ENCODE measurements around the gene PRELID2. TPM values are rescaled to one million over a fixed set of nuclear protein-coding genes. Genes with fewer than 3 reads are reported as not detected.

Gene PRELID2
- total and polyA plus RNA-seq, 7 donors, result 0.39 to 3.0 (median 1.3) TPM

DNA sequence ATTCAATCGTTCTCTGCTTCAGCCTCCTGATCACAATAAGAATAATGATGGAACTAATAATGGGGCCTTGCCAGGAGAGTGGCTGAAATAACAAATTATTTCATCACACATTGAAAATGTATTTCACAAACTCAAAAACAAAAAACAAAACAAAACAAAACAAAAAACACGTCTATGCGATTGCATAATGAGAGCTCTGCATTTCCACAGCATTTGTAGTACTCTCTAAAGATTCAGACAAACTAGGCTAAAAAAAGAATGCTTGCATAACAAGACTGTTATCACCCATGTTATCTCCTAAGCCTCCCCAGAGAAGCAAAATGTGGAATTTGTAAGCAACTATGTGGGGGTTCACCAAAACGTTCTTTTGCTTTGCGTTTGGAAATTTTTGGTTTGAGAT is 48.1 kb downstream of the PRELID2 start:
- Histone ChIP-seq H3K4me3 (no peak overlapping the region), H3K36me3 (ENCODE audit: insufficient read depth in 1 of 2, low read depth in 1 of 2) (no peaks in the 10 kb centered on the region), H3K27me3 (ENCODE audit: insufficient read depth in 3 of 3, low read length in 2 of 3) (no peaks in the 10 kb centered on the region), H3K9me3 (no peaks in the 10 kb centered on the region), H3K27ac (no peak overlapping the region), H3K4me1 (no peaks in the 10 kb centered on the region)
- WGBS, 3 donors, result 85 to 87% (median 87%) methylated on average over 5 of the region's 5 CpGs
- DNase-seq (no peak), ATAC-seq (no peak)
- TF ChIP-seq, protein P1, sequence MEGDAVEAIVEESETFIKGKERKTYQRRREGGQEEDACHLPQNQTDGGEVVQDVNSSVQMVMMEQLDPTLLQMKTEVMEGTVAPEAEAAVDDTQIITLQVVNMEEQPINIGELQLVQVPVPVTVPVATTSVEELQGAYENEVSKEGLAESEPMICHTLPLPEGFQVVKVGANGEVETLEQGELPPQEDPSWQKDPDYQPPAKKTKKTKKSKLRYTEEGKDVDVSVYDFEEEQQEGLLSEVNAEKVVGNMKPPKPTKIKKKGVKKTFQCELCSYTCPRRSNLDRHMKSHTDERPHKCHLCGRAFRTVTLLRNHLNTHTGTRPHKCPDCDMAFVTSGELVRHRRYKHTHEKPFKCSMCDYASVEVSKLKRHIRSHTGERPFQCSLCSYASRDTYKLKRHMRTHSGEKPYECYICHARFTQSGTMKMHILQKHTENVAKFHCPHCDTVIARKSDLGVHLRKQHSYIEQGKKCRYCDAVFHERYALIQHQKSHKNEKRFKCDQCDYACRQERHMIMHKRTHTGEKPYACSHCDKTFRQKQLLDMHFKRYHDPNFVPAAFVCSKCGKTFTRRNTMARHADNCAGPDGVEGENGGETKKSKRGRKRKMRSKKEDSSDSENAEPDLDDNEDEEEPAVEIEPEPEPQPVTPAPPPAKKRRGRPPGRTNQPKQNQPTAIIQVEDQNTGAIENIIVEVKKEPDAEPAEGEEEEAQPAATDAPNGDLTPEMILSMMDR (IDR thresholded peaks at IDR 0.05), result no peak
- intact Hi-C loops (cut with DNase I), result no loop called here

DNA sequence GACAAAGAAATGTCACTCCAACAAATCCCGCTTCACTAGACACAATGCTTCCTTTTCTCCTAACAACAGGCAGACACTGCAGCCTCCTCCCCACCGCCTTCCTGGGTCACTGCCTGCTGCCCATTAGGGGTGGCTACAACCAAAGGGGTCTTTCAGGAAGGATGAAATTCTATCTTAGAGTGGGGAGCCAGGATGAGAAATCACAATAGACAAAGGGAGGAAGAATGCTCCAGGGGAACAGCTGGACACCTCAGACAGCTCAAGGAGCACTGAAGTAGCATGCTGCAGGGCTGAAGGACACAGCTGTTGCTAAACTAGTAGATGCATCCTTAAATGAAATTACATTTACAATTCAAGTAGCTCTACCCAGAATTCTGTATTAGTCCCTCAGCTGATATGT is 54.2 kb downstream of the PRELID2 start:
- DNase-seq, result no peak
- ATAC-seq, result no peak
- Histone ChIP-seq H3K27me3 (ENCODE audit: insufficient read depth in 3 of 3, low read length in 2 of 3) (no peaks in the 10 kb centered on the region), H3K4me3 (no peak overlapping the region), H3K4me1 (no peaks in the 10 kb centered on the region), H3K27ac (no peak overlapping the region), H3K9me3 (no peaks in the 10 kb centered on the region), H3K36me3 (ENCODE audit: insufficient read depth in 1 of 2, low read depth in 1 of 2) (no peaks in the 10 kb centered on the region)
- intact Hi-C loops (cut with DNase I), result no loop called here
- WGBS, 3 donors, result 45 to 63% (median 61%) methylated on average over 2 of the region's 2 CpGs
- TF ChIP-seq, protein P1 (IDR thresholded peaks at IDR 0.05), result no peak

DNA sequence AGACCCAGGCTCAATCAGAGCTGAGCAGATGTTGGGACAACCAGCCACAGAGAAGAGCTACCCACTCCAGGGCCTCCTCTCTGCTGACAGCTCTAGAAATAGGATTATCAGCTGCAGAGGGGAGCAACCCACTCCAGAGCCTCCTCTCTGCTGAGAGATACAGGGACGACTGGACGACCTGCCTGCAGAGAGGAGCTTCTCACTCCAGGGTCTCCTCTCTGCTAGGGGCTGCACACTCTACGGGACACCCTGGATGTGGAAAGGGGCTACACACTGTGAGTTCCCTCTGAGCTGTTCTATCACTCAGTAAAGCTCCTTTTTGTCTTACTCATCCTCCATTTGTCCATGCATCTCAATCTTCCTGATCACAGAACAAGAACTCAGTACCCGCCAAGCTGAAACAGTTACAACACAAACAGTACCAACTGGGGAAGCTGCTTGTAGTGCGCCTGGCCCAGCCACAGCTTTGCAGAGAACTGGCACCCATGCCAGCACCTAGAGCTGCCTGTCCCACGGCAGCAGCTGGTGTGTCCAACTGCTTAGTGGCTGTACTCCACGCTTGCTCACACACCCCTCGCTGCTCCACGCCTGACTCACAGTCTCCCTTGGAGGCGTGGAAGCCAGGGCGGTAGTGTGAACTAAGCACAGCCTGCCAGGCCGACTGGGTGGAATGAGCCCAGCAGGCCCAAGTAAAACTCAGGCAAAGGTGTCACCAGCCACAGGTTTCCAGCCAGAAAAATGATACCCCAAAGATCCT is 56.8 kb downstream of the PRELID2 start:
- Histone ChIP-seq H3K4me3 (no peak overlapping the region), H3K4me1 (no peaks in the 10 kb centered on the region), H3K9me3 (no peaks in the 10 kb centered on the region), H3K27ac (no peak overlapping the region), H3K27me3 (ENCODE audit: insufficient read depth in 3 of 3, low read length in 2 of 3) (no peaks in the 10 kb centered on the region), H3K36me3 (ENCODE audit: insufficient read depth in 1 of 2, low read depth in 1 of 2) (no peaks in the 10 kb centered on the region)
- ATAC-seq (peak; percentile 42 to 71 (median 61)), DNase-seq (peak; percentile 24 to 60)
- intact Hi-C loops (cut with DNase I), result no loop called here
- 48 to 69% (median 50%) methylated on average over 11 to 12 of the region's 12 CpGs for WGBS, 3 donors
- TF ChIP-seq, protein P1 (IDR thresholded peaks at IDR 0.05), result no peak

DNA sequence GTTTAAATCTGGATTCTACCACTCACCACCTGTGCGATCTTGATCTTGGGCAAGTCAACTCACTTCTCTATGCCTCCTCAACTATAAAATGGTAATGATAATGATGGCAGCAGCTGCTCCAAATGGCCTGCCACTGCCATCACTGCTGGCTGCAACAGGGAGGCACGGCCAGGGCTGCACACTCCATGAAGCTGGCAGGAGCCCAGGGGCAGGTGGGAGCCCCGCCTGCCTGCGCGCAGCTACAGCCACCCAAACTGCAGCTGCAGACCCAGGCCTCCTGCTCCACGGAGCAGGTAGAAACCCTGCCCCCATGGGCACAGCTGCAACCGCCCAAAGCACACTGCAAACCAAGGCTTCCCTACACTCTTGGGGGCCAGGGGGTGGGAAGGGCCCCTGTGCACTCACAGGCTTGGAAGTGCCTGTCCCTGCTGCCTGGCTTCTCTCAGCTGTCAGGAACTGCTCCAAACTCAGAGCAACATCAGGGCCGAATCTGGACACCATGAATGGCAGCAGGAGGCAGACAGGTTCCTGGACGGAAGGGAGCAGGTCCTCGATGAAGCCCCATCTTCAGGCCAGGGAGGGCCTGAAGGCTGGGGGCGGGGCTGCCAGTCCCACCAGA is 57.6 kb downstream of the PRELID2 start:
- Histone ChIP-seq H3K4me1 (no peaks in the 10 kb centered on the region), H3K27me3 (ENCODE audit: insufficient read depth in 3 of 3, low read length in 2 of 3) (no peaks in the 10 kb centered on the region), H3K36me3 (ENCODE audit: insufficient read depth in 1 of 2, low read depth in 1 of 2) (no peaks in the 10 kb centered on the region), H3K27ac (no peak overlapping the region), H3K9me3 (no peaks in the 10 kb centered on the region), H3K4me3 (no peak overlapping the region)
- TF ChIP-seq, protein P1 (IDR thresholded peaks at IDR 0.05), result no peak
- 67 to 84% (median 84%) methylated on average over 11 of the region's 11 CpGs for WGBS, 3 donors
- DNase-seq (no peak), ATAC-seq (no peak)
- intact Hi-C loops (cut with DNase I), result no loop called here

All from psoas muscle (tissue), 8 donors.